Effector CD8-positive, alpha-beta T cell (primary cell): Measurements from ENCODE around the gene HMGN2.

Experiments
- DNase-seq: peaks from one replicate; lab custom pipeline; 2025; lab: John Stamatoyannopoulos, UW
- total RNA-seq, 4 experiments: gene quantifications; one replicate each; lab custom pipeline; 2026; lab: John Stamatoyannopoulos, UW

Gene HMGN2
- 136 to 180 (median 162) reads per million in 4 experiments for total RNA-seq

GRCh38 chr1:26472320-26472900, at the start of gene HMGN2:
Gene HMGN2, plus strand, starts transcription at chr1:26472440. Its CDS starts 173 bp downstream, at chr1:26472613.
- peak; percentile 79 for DNase-seq

GRCh38 chr1:26429721-26430120, 42.5 kb upstream of the HMGN2 start:
- DNase-seq = no peak

DNA sequence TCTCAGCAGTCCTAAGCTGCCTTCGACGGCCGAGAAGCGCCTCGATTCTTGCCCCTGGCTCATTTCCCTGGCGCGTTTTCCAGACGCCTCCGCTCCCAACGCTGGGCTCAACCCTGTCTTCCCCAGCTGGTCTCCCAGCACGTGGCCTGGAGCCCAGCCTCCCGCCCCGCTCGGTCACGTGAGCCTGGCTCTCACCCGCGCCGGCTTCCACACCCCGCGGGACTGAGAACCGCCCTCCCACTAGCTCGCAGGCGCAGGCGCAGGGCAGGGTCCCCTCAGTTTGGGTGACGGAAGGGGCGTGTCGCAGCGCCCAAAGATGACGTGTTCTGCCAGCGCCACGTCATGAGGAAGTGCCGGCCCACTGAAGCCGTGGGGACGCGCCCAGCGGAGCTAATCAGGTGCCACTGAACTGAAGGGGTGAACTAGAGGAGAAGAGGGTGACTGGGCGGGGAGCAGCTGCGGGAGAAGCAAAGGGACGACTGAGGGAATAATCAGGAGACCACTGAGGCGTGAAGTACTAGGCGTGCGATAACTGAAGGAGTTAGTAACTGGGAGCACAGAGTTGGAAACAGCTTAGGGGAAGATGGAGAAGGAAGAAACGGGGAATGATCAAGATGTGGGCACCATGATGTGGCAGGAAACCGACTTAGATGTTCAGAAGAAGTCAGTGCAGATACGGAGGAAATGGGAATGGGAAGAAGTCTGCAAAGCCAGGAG, 40.1 kb upstream of the HMGN2 start, which contains the start of gene DHDDS:
Gene DHDDS (plus strand): TSS at position 343 of the 717 bp plus-strand sequence. CDS start 625 bp downstream, outside the sequence.
- DNase-seq = peak; percentile 96

GRCh38 chr1:26432793-26433192, 39.4 kb upstream of the HMGN2 start:
- DNase-seq = no peak

GRCh38 chr1:26434161-26434752, 38.0 kb upstream of the HMGN2 start:
- no peak for DNase-seq

- no peak for DNase-seq
These were observed 34.2 kb upstream of the HMGN2 start for GRCh38 chr1:26438041-26438440.

DNA sequence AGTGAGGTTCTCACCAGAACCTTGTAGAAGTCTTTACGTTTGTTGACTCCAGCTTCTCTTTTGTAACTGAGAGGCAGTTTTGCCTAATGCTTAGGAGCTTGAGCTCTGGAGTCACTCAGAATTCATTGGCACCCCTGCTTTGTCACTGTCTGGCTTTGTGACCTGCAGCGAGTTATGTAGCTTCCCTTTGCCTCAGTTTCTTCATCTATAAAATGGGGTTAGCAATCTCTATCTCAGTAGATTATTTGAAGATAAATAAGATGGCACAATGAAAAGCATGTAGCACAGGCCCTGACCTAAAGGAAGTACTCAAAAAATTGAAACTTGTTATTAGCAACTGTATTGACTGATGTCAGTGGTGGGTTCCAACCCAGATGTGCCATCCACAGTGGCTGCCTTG, 32.0 kb upstream of the HMGN2 start:
- DNase-seq = no peak

GRCh38 chr1:26449868-26450267, 22.4 kb upstream of the HMGN2 start:
- no peak for DNase-seq

DNA sequence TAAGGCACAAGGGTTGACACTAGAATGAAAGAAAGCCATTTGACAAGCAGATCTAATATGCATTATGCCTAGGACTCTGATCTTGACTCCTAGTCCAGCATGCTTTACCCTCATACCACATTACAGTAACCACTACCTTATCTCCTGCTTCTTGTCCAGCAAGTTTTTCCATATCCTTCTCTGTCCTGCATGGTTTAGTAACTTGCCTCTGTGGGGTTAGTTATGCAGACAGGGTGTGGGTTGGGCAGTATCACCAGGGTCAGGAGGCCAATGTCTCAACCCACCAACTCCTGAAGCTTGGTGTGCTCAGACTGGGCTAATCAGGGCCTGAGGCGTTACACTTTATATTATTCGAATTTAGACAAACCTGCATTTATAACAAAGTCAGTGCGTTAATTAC, 21.3 kb upstream of the HMGN2 start:
- DNase-seq = no peak

DNA sequence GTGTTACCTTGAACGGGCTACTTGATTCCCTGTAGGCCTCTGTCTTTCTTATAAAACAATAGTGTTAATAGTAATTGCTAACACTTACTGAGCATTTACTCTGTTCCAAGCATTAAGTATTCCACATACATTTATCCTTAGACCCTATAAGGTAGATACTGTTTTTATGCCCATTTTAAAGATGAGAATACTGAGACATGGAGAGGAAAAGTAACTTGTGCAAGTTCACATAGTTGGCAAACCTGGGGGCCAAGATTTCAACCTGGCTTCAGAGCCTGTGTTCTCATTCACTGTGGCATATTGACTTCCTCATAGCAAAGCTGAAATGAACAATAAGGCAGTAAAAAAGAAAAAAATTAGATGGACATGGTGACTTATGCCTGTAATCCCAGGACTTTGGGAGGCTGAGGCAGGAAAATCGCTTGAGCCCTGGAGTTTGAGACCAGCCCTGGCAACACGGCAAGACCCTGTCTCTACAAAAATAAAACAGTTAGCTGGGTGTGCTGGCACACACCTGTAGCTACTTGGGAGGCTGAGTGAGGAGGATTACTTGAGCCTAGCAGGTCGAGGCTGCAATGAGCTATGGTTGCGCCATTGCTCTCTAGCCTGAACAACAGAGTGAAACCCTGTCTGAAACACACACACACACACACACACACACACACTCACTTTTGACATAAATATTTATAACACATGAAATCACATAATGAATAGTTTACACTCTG, 19.6 kb upstream of the HMGN2 start:
- DNase-seq = no peak

DNA sequence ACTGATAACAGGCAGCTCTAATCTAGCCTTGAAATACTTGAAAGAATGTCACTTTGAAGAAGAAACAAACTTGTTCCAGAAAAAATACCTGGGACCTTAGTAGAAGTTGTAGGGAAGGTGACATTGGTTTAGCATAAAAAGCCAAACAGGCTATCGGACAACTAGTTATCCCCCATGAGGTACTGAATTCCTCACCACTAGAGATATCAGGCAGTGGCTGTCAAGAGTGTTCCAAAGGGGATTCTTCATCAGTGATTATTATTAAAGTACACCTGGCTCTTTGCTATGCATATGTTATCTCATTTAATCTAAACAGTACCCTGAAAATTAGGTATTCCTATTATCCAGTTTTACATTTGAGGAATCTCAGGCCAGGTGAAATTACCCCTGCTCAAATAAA, 13.1 kb upstream of the HMGN2 start:
- no peak for DNase-seq

DNA sequence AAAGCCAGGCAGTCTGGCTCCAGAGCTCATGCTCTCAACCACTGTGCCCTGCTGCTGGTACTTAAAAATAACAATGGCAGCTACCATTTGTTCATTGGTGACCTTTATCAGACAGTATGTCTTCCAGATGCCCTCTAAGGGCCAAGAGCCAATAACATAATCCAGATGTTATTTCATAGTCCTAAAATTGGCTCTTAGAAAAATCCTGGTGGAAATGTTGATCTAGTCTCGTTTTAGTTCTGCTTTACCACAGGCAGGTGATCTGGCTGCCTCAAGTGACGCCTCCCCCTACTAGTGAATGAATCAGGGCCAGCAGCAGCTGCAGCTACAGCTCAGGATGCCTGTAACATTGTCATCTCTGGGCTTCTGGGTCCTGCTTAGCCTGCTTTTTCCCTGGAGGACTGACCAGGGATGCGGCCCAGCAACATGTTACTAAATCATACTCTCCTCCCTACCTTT, 12.6 kb upstream of the HMGN2 start:
- DNase-seq = no peak

- no peak for DNase-seq
These were observed 3.3 kb upstream of the HMGN2 start for GRCh38 chr1:26468911-26469310.

DNA sequence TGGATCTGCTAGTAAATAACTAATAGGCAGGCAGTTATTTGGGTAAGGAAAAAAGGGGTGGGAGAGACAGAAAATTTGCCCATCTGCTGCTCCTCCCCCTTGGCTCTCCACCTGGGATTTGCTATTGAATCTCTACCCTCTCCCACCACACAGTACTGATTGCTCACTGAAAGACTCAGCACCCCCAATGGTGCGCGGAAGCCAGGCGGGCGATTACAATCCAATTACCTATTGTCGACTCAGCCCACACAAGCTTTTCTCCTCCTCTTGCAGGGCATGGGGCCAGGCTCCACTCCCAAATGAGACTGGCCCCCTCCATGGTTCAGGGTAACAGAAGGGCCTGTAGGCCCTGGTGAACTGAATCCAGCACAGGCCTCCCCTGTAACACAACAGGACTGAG, 2.7 kb upstream of the HMGN2 start:
- no peak for DNase-seq

DNA sequence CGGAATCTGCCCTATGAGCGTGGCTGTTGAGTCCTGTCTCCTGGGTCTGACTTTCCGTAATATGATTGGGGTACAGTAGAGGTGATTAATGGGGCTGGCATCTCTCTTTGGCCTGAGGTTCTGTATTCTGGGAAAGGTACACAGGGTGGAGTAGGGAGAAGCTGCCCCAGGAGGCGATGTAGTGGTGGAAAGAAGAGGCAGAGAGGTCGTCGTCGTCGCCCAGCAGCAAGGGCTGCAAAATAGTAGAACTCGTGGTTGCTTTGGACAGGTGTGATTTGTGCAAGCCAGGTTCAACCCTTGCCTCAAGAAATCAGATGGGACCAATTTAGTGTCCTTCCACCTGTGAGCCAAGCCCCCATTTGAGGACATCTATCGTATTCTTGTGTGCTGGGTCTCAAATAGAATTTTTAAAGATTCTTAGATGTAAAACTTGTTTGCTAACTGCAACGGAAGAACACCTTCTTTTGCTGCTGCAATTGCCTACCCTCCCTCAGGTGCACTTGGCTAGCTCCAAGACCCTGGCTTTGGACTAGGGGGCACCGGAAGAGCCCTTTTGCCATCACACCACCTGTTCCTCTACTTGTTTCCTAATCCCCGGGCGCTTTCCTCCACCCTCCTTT, 1.3 kb upstream of the HMGN2 start:
- no peak for DNase-seq

GRCh38 chr1:26471498-26472319, 531 bp upstream of the HMGN2 start:
- peak; percentile 45 for DNase-seq

DNA sequence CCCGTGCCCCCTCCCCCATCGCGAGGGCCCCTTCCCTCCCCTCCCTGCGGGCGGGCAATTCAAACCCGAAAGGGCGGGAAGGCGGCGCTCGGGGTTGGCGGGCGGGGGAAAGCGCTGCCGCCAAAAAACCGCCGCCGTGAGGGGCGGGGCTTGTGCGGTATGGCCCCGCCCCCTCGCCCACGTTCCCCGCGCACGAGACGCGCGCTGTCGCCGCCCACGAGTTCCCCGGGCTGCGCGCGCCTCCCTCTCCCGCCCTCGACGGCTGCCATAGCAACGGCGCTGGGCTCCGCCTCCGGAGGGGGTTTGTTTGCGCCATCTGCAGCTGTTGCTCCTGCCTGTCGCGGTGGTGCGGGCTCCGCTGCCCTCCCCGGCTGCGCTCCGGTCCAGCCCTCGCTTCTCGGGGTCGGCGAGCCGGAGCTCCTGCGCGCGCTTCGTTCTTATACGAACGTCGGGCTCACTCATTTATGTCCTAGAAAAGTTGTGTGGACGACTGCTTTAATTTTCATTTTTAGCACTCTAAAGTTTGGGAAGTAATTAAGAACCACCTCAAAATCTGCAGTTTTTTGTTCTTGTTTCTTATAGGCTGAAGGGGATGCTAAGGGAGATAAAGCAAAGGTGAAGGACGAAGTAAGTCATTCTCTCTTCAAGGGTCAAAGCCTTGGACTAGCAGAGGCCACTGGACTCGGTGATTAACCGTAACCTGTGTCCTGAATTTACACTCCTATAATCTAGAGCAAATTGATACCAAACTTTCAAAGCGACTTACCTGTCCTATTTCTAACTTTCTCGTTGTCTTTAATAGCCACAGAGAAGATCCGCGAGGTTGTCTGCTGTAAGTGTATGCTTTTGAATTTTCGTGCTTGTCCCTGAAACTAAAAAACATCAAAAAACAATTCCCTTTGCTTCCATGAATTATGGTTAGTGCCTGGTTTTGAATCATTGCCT, 933 bp downstream of the HMGN2 start:
- DNase-seq = peak; percentile 94

- DNase-seq = no peak
These were observed 2.6 kb downstream of the HMGN2 start for GRCh38 chr1:26474818-26475217.

GRCh38 chr1:26475989-26476388, 3.7 kb downstream of the HMGN2 start:
- no peak for DNase-seq

GRCh38 chr1:26476958-26477357, 4.7 kb downstream of the HMGN2 start:
- DNase-seq = no peak
